ENCODE results near the gene CYSTM1. TPM values are rescaled to one million over a fixed set of nuclear protein-coding genes. Genes with fewer than 3 reads are reported as not detected.

Gene CYSTM1
- total RNA-seq, 1 donor from 2014 or later = 11.4 TPM

DNA sequence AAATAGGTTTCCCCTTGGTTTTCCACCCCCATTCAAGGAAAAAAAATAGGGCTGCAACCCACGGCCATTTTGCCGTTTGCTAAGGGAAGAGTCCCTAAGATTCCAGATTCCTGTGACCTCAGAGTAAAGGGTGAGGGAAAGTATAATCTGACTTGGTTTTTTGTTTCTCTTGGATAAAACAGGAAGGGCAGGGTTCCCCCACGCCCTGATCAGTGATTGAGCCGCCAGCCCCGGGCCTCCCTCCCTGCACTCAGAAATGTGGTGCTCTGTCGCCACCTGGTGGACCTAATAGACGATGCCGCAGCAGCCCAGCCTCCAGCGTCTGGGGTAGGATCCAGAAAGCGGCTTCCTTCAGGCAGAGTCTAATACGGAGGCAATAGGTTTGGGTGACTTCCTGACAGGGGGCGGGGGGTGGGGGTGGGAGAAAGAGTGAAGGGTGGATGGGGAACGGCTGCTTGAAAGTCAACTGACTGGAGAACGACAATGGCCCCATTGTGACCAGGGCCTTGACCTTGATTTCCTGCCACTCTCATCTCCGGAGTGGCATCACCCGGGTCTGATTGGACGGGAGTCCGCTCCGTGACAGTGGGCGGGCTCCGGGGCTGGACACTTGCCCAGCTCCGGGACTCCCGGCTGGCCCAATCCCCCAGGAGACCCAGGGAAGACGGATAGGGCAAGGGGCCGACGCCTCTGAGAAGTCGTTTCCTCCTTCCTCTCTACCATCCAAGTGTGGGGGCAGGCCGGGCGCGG is 17.8 kb upstream of the CYSTM1 start:
- H3K27ac Mint-ChIP-seq = peak overlapping the region; percentile 50
- H3K9me3 Mint-ChIP-seq = no peaks in the 10 kb centered on the region
- peaks cover 22% of the 10 kb centered on the region for H3K4me1 Mint-ChIP-seq
- no peaks in the 10 kb centered on the region for H3K36me3 Mint-ChIP-seq
- peak overlapping the region; percentile 62 for H3K4me3 Mint-ChIP-seq
- peak; percentile 77 to 95 for DNase-seq (ENCODE audit: low spot score in 2 of 2, unreplicated experiment in 2 of 2)
- peaks cover 4% of the 10 kb centered on the region for H3K27me3 Mint-ChIP-seq (ENCODE audit: low read depth)
- TF ChIP-seq, protein P1, sequence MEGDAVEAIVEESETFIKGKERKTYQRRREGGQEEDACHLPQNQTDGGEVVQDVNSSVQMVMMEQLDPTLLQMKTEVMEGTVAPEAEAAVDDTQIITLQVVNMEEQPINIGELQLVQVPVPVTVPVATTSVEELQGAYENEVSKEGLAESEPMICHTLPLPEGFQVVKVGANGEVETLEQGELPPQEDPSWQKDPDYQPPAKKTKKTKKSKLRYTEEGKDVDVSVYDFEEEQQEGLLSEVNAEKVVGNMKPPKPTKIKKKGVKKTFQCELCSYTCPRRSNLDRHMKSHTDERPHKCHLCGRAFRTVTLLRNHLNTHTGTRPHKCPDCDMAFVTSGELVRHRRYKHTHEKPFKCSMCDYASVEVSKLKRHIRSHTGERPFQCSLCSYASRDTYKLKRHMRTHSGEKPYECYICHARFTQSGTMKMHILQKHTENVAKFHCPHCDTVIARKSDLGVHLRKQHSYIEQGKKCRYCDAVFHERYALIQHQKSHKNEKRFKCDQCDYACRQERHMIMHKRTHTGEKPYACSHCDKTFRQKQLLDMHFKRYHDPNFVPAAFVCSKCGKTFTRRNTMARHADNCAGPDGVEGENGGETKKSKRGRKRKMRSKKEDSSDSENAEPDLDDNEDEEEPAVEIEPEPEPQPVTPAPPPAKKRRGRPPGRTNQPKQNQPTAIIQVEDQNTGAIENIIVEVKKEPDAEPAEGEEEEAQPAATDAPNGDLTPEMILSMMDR (IDR thresholded peaks at IDR 0.05; ENCODE audit: unreplicated experiment) = peak; percentile 91

DNA sequence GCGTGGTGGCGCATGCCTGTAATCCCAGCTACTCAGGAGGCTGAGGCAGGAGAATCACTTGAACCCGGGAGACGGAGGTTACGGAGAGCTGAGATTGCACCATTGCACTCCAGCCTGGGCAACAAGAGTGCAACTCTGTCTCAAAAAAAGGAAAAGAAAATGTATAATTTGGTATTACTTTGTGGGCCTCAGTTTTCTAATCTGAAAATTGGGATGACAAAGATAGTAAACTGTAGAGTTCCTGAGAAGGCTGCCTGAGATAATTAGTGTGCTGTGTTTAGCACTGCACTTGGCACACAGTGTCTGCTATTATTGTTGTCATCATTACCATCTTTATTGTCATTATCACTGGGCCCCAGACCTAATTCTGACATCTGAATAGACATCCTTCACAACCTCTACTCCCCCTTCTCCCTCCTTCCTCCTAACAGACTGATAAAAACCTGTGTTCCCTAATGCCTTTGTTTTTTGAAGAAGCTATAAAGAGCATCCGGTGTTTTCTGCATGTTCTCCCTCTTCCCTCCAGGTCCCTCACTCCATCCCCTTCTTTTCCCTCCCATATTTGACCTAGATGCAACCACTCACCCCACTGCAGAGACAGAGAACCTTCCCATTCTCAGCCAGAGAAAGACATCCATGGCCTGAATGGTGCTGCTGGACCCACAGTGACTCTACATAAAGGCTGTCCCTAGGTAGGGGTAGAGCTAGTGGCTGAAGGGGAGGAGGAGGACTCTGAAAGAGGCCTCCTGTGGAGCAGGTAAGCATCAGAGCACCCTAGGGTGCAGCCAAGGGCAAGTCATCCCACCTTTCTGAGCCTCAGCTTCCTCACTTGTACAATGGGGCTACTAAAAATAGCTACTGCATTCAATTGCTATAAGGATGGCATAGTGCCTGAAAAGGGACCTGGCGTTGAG is 15.7 kb upstream of the CYSTM1 start:
- Mint-ChIP-seq H3K4me3 (no peak overlapping the region), H3K27ac (no peak overlapping the region), H3K9me3 (no peaks in the 10 kb centered on the region), H3K4me1 (peaks cover 9% of the 10 kb centered on the region), H3K36me3 (no peaks in the 10 kb centered on the region), H3K27me3 (ENCODE audit: low read depth) (peaks cover 6% of the 10 kb centered on the region)
- no peak for DNase-seq (ENCODE audit: low spot score in 2 of 2, unreplicated experiment in 2 of 2)
- TF ChIP-seq, protein P1 (IDR thresholded peaks at IDR 0.05; ENCODE audit: unreplicated experiment) = no peak

DNA sequence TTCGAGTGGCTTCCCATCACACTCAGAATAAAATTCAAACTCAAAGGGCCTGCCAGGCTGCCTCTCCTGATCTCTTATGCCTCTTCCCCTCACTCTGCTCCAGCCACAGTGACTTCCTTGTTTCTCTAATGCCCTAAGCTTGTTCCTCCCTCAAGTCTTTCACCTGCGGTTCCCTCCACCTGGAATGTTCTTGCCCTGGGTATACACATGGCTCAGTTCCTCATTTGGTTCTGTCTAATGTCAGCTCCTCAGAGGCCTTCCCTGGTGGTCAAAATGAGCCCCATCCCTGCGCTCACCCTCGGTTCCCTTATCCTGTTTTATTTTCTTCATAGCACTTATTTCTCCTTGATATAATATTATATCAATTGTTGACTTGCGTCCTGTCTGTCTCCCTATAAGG is 12.7 kb upstream of the CYSTM1 start:
- Mint-ChIP-seq H3K4me1 (peaks cover 12% of the 10 kb centered on the region), H3K4me3 (no peak overlapping the region), H3K27ac (no peak overlapping the region), H3K27me3 (ENCODE audit: low read depth) (peaks cover 6% of the 10 kb centered on the region), H3K9me3 (no peaks in the 10 kb centered on the region), H3K36me3 (no peaks in the 10 kb centered on the region)
- TF ChIP-seq, protein P1 (IDR thresholded peaks at IDR 0.05; ENCODE audit: unreplicated experiment) = no peak
- DNase-seq (ENCODE audit: low spot score in 2 of 2, unreplicated experiment in 2 of 2) = no peak

DNA sequence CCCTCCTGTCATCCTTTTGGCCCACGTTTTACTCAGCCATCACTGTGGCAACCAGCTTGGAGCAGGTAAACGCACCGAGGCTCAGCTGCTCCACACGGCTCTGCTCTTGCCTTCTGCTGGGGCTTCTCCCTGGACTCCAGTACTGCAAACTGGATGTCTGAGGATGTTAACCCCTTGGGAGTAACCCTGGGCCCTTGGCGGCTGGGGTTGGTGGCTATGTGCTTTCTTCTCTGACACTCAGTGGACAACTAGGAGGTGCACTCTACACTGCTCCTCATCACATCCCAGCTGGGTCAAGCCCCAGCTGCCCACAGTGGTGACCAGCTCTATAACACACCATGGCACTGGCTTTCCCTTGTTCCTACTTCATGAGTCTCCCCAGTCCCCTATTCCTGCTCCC is 12.2 kb upstream of the CYSTM1 start:
- TF ChIP-seq, protein P1 (IDR thresholded peaks at IDR 0.05; ENCODE audit: unreplicated experiment) = no peak
- Mint-ChIP-seq H3K4me1 (peaks cover 12% of the 10 kb centered on the region), H3K4me3 (no peak overlapping the region), H3K9me3 (no peaks in the 10 kb centered on the region), H3K27ac (no peak overlapping the region), H3K27me3 (ENCODE audit: low read depth) (peaks cover 6% of the 10 kb centered on the region), H3K36me3 (no peaks in the 10 kb centered on the region)
- DNase-seq (ENCODE audit: low spot score in 2 of 2, unreplicated experiment in 2 of 2) = no peak

DNA sequence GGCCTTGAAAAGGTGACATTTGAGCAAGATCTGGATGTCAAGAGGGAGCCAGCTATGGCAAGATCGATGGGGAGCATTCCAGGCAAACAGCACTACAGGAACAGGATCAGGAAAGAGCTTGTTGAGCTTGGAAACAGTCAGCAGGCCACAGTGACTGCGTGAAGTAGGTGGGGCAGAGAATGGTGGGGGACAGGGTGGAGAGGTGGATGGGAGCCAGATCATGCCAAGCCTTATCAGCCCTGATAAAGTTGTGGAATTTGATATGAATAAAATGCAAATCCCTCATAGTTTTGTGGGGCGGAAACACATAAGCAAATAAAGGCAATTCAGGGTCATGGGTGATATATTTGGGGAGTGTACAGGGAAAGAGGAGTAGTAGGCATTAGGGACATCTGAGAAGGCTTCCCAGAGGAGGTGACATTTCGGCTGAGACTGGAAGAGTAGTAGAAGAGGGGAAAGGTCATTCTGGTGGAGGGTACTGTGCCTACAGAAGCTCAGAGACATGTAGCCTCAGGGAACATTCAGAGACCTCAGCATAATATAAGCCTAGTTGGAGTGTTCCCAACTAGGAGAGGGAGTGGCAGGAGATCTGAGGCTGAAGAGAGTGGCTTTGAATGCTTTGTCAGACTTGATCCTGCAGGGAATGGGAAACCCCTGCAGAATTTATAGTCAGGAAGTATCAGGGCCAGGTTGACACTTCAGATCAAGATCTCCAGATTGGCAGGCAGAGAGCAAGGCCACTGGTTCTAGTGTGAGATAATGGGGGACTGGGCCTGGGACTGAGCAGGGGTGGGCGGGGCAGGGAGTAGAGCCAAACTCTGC is 9.7 kb upstream of the CYSTM1 start:
- H3K4me1 Mint-ChIP-seq = peaks cover 12% of the 10 kb centered on the region
- no peaks in the 10 kb centered on the region for H3K9me3 Mint-ChIP-seq
- no peak for DNase-seq (ENCODE audit: low spot score in 2 of 2, unreplicated experiment in 2 of 2)
- TF ChIP-seq, protein P1 (IDR thresholded peaks at IDR 0.05; ENCODE audit: unreplicated experiment) = no peak
- H3K36me3 Mint-ChIP-seq = no peaks in the 10 kb centered on the region
- no peak overlapping the region for H3K27ac Mint-ChIP-seq
- H3K4me3 Mint-ChIP-seq = no peak overlapping the region
- H3K27me3 Mint-ChIP-seq (ENCODE audit: low read depth) = peaks cover 5% of the 10 kb centered on the region

All from mesothelial cell of epicardium (in vitro differentiated cells).